CD4-positive, alpha-beta T cell (primary cell): ENCODE data around the gene C9orf78. TPM values are rescaled to one million over a fixed set of nuclear protein-coding genes. Genes with fewer than 3 reads are reported as not detected.
A peak's percentile ranks its signal among the peaks of the same experiment; 100 is the strongest.

Source experiments
- ATAC-seq: fragments of 200-7000 bp; cut with Tn5 transposase; one replicate; pipeline ENCODE4 v1.10.0; 2022; ENCODE audit warnings: mild to moderate bottlenecking; ENCODE audit not compliant: poor library complexity
- CTCF ChIA-PET: fragments of 350-600 bp; sonication (Branson Sonifier 250); formaldehyde crosslinking; loops from one replicate; lab custom pipeline; 2021; ENCODE audit warnings: antibody characterized with exemption, inconsistent platforms; lab: Charles Lee
- POLR2A ChIA-PET: fragments of 350-600 bp; sonication (Branson Sonifier 250); formaldehyde crosslinking; loops from one replicate; lab custom pipeline; 2021; ENCODE audit warnings: antibody characterized with exemption, inconsistent platforms; lab: Charles Lee
- DNase-seq, 14 experiments: peaks; one replicate each; pipeline ENCODE4 v3.0.0-alpha.2; 2013 to 2020; ENCODE audit warnings: mixed read lengths in 2 of 14
- H3K27ac ChIP-seq, 2 donors: one replicate each; pipeline versions ENCODE4 v1.5.1 to v1.7.0; 2013; ENCODE audit warnings: low read length in 2 of 2, low read depth in 1 of 2, mild to moderate bottlenecking in 1 of 2
- H3K27me3 ChIP-seq, 2 experiments: 1 replicate in 1 of 2; 2 replicates in 1 of 2; pipeline versions ENCODE4 v1.6.1 to v1.7.0; 2013; ENCODE audit warnings: low read length in 2 of 2, control low read depth in 1 of 2, mild to moderate bottlenecking in 1 of 2, moderate library complexity in 1 of 2; ENCODE audit not compliant: insufficient read depth in 2 of 2, control insufficient read depth in 1 of 2
- H3K36me3 ChIP-seq: one replicate; pipeline ENCODE4 v1.6.1; 2013; ENCODE audit warnings: low read length, control low read depth; ENCODE audit not compliant: insufficient read depth
- H3K4me1 ChIP-seq: one replicate; pipeline ENCODE4 v1.6.1; 2013; ENCODE audit warnings: low read length, control low read depth; ENCODE audit not compliant: insufficient read depth
- H3K4me3 ChIP-seq: one replicate; pipeline ENCODE4 v1.5.1; 2013; ENCODE audit warnings: mild to moderate bottlenecking, low read length, moderate library complexity
- H3K9me3 ChIP-seq, 2 experiments: 1 replicate in 1 of 2; 2 replicates in 1 of 2; pipeline versions ENCODE4 v1.6.1 to v1.7.0; 2013; ENCODE audit warnings: low read length in 2 of 2, mild to moderate bottlenecking in 2 of 2, control low read depth in 1 of 2, moderate library complexity in 1 of 2; ENCODE audit not compliant: control insufficient read depth in 1 of 2, insufficient read depth in 1 of 2
- H3K27ac Mint-ChIP-seq: one replicate; pipeline ENCODE4 v1.8.0; 2020; ENCODE audit warnings: mixed read lengths
- H3K27me3 Mint-ChIP-seq: one replicate; pipeline ENCODE4 v1.8.0; 2021; ENCODE audit warnings: mixed read lengths
- H3K36me3 Mint-ChIP-seq: one replicate; pipeline ENCODE4 v1.8.0; 2021; ENCODE audit warnings: low read depth, mixed read lengths
- H3K4me1 Mint-ChIP-seq: one replicate; pipeline ENCODE4 v1.8.0; 2021; ENCODE audit warnings: low read depth, mixed read lengths
- H3K4me3 Mint-ChIP-seq: one replicate; pipeline ENCODE4 v1.8.0; 2020; ENCODE audit warnings: mild to moderate bottlenecking, mixed read lengths
- H3K9me3 Mint-ChIP-seq: one replicate; pipeline ENCODE4 v1.8.0; 2020; ENCODE audit warnings: mixed read lengths
- CTCF ChIP-seq: fragments of 200-600 bp; IDR thresholded peaks from one replicate; pipeline ENCODE4 v1.8.0; 2022; ENCODE audit warnings: antibody characterized with exemption, mild to moderate bottlenecking
- intact Hi-C, 2 experiments: fragments of 100-400 bp; cut with DNase I in 1 of 2; cut with micrococcal nuclease in 1 of 2; formaldehyde crosslinking; loops; one replicate each; pipeline versions ENCODE4 v1.15.1 to v1.9.0; 2023 to 2025; cut with DNase I, micrococcal nuclease
- total RNA-seq, 174 experiments: library from RNA in 2 of 174; stranded (reverse) in 2 of 174; gene quantifications; one replicate each; pipeline ENCODE4 v1.2.3 and lab custom pipeline; 2021 to 2026

The C9orf78 gene
- total RNA-seq, 2 experiments from 2014 or later, result 145 to 159 TPM

GRCh38 chr9:129823935-129824601, 11.0 kb downstream of the C9orf78 start, which contains the start of gene TOR1A:
Gene TOR1A (minus strand): TSS chr9:129824136. CDS start chr9:129824085, 51 bp downstream.
- DNase-seq, result peak; percentile 85 to 95 (median 90)
- H3K4me1 ChIP-seq, result peaks cover 14% of the 10 kb centered on the region
- peaks cover 12% of the 10 kb centered on the region for H3K4me1 Mint-ChIP-seq
- no peaks in the 10 kb centered on the region for H3K9me3 ChIP-seq
- peaks cover 54% of the 10 kb centered on the region for H3K36me3 Mint-ChIP-seq
- ChIA-PET POLR2A (interaction anchor here (0.7 to 3.5 kb wide), 8 partner anchors 11 to 215 kb away, joined by 3 to 27 read pairs (median 4); partner anchors contain the start of genes C9orf78 and USP20), CTCF (no interaction called here)
- H3K27ac Mint-ChIP-seq, result peak within 1 kb of the TSS; percentile 81
- no peaks in the 10 kb centered on the region for H3K27me3 Mint-ChIP-seq
- no peak for TF ChIP-seq CTCF
- ATAC-seq, result peak; percentile 95
- intact Hi-C loops, result loop anchor here (1.0 to 5.0 kb wide), 3 partner anchors 11 to 43 kb away; partner anchors contain the start of genes C9orf78 (in 1 of the 2), TOR1B (in 1 of the 2) and USP20 (in 1 of the 2)
- no peaks in the 10 kb centered on the region for H3K27me3 ChIP-seq
- H3K36me3 ChIP-seq, result peaks cover 51% of the 10 kb centered on the region
- peak within 1 kb of the TSS; percentile 94 for H3K4me3 Mint-ChIP-seq
- H3K4me3 ChIP-seq, result peak within 1 kb of the TSS; percentile 64
- H3K27ac ChIP-seq, result peak within 1 kb of the TSS in 1 of 2 donors; percentile 46
- no peaks in the 10 kb centered on the region for H3K9me3 Mint-ChIP-seq

GRCh38 chr9:129823542-129823934, 11.5 kb downstream of the C9orf78 start:
- H3K36me3 ChIP-seq, result peaks cover 51% of the 10 kb centered on the region
- peak overlapping the region; percentile 94 for H3K4me3 Mint-ChIP-seq
- TF ChIP-seq CTCF, result no peak
- H3K4me1 ChIP-seq, result peaks cover 14% of the 10 kb centered on the region
- H3K9me3 Mint-ChIP-seq, result no peaks in the 10 kb centered on the region
- H3K27ac Mint-ChIP-seq, result peak overlapping the region; percentile 81
- H3K27me3 ChIP-seq, result no peaks in the 10 kb centered on the region
- DNase-seq (peak in 1 of 14 experiments; percentile 40), ATAC-seq (peak; percentile 4)
- intact Hi-C loops, result loop anchor here in 1 of 2 experiments (5.0 kb wide), 1 partner anchor 44 kb away; no protein-coding TSS in a partner anchor
- ChIA-PET CTCF (no interaction called here), POLR2A (interaction anchor here (1.0 to 3.5 kb wide), 5 partner anchors 11 to 216 kb away, joined by 3 to 27 read pairs (median 5); partner anchors contain the start of genes C9orf78 and USP20)
- H3K36me3 Mint-ChIP-seq, result peaks cover 54% of the 10 kb centered on the region
- H3K27ac ChIP-seq, result peak overlapping the region in 1 of 2 donors; percentile 46
- no peaks in the 10 kb centered on the region for H3K9me3 ChIP-seq
- peak overlapping the region; percentile 64 for H3K4me3 ChIP-seq
- H3K4me1 Mint-ChIP-seq, result peaks cover 18% of the 10 kb centered on the region
- H3K27me3 Mint-ChIP-seq, result no peaks in the 10 kb centered on the region

DNA sequence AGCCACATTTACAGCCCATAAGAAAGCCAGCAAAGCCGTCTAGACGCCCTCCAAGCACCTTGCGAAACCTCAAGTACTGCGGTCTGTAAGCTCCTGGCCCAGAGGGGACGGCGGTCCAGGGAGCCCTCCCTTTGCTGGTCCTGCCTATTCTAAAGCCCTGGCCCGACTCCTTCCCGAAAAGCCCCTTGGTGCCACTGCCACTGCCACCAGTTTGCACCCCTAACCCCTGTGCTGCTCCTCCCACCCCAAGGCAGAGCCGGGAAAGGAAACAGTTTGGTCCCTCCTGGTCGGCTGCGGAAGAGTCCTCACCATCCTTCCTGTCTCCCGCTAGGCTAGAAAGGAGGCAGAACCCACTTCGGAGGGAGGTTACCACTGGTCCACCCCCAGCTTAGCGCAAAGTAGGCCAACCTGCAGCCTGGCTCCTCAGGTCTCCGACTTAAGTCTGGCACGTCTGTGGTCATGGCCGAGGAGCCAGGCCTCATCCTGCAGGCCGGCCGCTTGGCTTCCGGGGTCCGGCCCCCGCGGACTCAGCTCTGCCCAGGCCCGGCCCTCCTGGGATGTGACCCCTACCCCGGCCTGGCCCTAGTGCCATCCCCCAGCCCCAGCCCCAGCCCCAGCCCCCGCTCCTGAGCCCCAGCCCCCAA, 12.1 kb downstream of the C9orf78 start:
- H3K4me3 Mint-ChIP-seq, result peak overlapping the region; percentile 82
- H3K27me3 ChIP-seq, result no peaks in the 10 kb centered on the region
- no peaks in the 10 kb centered on the region for H3K27me3 Mint-ChIP-seq
- peaks cover 51% of the 10 kb centered on the region for H3K36me3 ChIP-seq
- no peak overlapping the region for H3K27ac ChIP-seq
- H3K9me3 Mint-ChIP-seq, result no peaks in the 10 kb centered on the region
- ATAC-seq (no peak), DNase-seq (peak in 4 of 14 experiments; percentile 6 to 61 (median 26))
- H3K4me3 ChIP-seq, result peak overlapping the region; percentile 64
- peaks cover 14% of the 10 kb centered on the region for H3K4me1 ChIP-seq
- CTCF ChIA-PET, result no interaction called here
- TF ChIP-seq CTCF, result no peak
- no peaks in the 10 kb centered on the region for H3K9me3 ChIP-seq
- H3K4me1 Mint-ChIP-seq, result peaks cover 18% of the 10 kb centered on the region
- intact Hi-C loops, result loop anchor here in 1 of 2 experiments (5.0 kb wide), 1 partner anchor 44 kb away; no protein-coding TSS in a partner anchor
- POLR2A ChIA-PET, result interaction anchor here (1.3 to 3.5 kb wide), 4 partner anchors 11 to 216 kb away, joined by 3 to 27 read pairs (median 6); partner anchors contain the start of genes C9orf78 and USP20
- peaks cover 54% of the 10 kb centered on the region for H3K36me3 Mint-ChIP-seq
- H3K27ac Mint-ChIP-seq, result no peak overlapping the region
